GM18505 (cell line): ENCODE data around the gene PMS1.
"Not testable (repeated sequence)": the region's sequence is repeated elsewhere in the genome, so short reads cannot be mapped to it uniquely, and the experiment has no call there.

Experiments
- ATAC-seq: cut with Tn5 transposase; IDR thresholded peaks from one replicate; pipeline ENCODE4 v1.9.1; 2021; ENCODE audit not compliant: unreplicated experiment
- POLR2A ChIP-seq: IDR thresholded peaks from 4 replicates; pipeline ENCODE4 v1.6.1; 2011; ENCODE audit warnings: borderline replicate concordance; ENCODE audit not compliant: insufficient read depth, insufficient read length; ENCODE audit errors: extremely low read depth

The PMS1 gene

GRCh38 chr2:189783927-189784867 is at the start of gene PMS1, which contains the start of gene ORMDL1:
PMS1 (plus strand) TSS chr2:189784450; CDS start chr2:189791810, 7,360 bp downstream.
ORMDL1 (minus strand) TSS chr2:189784339; CDS start chr2:189782595, 1,744 bp downstream.
- peak; percentile 96 for TF ChIP-seq POLR2A
- ATAC-seq: peak; percentile 94

- TF ChIP-seq POLR2A: no peak
- peak; percentile 56 for ATAC-seq
Observed at GRCh38 chr2:189751080-189751658, 33.1 kb upstream of the PMS1 start.

- no peak for TF ChIP-seq POLR2A
- no peak for ATAC-seq
Observed at GRCh38 chr2:189756311-189756952, 27.8 kb upstream of the PMS1 start.

- ATAC-seq: not testable (repeated sequence)
Observed at GRCh38 chr2:189760154-189760553, 24.1 kb upstream of the PMS1 start.

- TF ChIP-seq POLR2A: no peak
- no peak for ATAC-seq
Observed at GRCh38 chr2:189762229-189762550, 22.1 kb upstream of the PMS1 start.

GRCh38 chr2:189762551-189763298 is 21.5 kb upstream of the PMS1 start, which contains the start of gene OSGEPL1:
OSGEPL1 (minus strand) TSS chr2:189762792; CDS start chr2:189761640, 1,152 bp downstream.
- TF ChIP-seq POLR2A: peak; percentile 86
- ATAC-seq: peak; percentile 97

- no peak for TF ChIP-seq POLR2A
- no peak for ATAC-seq
Observed at GRCh38 chr2:189763908-189764661, 20.2 kb upstream of the PMS1 start.

GRCh38 chr2:189770590-189771322 is 13.5 kb upstream of the PMS1 start:
- no peak for ATAC-seq
- no peak for TF ChIP-seq POLR2A

GRCh38 chr2:189772212-189772611 is 12.0 kb upstream of the PMS1 start:
- TF ChIP-seq POLR2A: no peak
- ATAC-seq: no peak

GRCh38 chr2:189782221-189782671 is 2.0 kb upstream of the PMS1 start:
- no peak for ATAC-seq
- no peak for TF ChIP-seq POLR2A

GRCh38 chr2:189783451-189783926 is 761 bp upstream of the PMS1 start:
- TF ChIP-seq POLR2A: no peak
- no peak for ATAC-seq
